HepG2 (cell line): ENCODE measurements around the gene P2RX6. TPM values are rescaled to one million over a fixed set of nuclear protein-coding genes. Genes with fewer than 3 reads are reported as not detected.

Experiments used
- AGO1 ChIP-seq: fragments of 200-400 bp; formaldehyde crosslinking; IDR thresholded peaks from 2 replicates; pipeline ENCODE4 v1.6.1; 2017; ENCODE audit warnings: mild to moderate bottlenecking, low read depth, low read length, moderate library complexity; ENCODE audit not compliant: poor library complexity, severe bottlenecking
- BCL6 ChIP-seq: IDR thresholded peaks from 2 replicates; pipeline ENCODE4 v1.6.1; 2016; ENCODE audit warnings: missing genetic modification reagents, missing compliant biosample characterization
- CEBPZ ChIP-seq: IDR thresholded peaks from 2 replicates; pipeline ENCODE4 v1.6.1; 2012; ENCODE audit warnings: low read length, improper control_type of control experiment
- ELF3 ChIP-seq: IDR thresholded peaks from 2 replicates; pipeline ENCODE4 v1.6.1; 2016; ENCODE audit warnings: missing genetic modification reagents, missing compliant biosample characterization
- HOMEZ ChIP-seq: IDR thresholded peaks from 2 replicates; pipeline ENCODE4 v1.6.1; 2016; ENCODE audit warnings: low read depth
- MEIS1 ChIP-seq: sonication (generic); formaldehyde crosslinking; IDR thresholded peaks from 2 replicates; pipeline ENCODE4 v1.9.0; 2021; ENCODE audit warnings: mild to moderate bottlenecking, missing genetic modification reagents, moderate library complexity, borderline replicate concordance
- PHF20 ChIP-seq: sonication (generic); formaldehyde crosslinking; IDR thresholded peaks from 2 replicates; pipeline ENCODE4 v1.5.0; 2020; ENCODE audit warnings: mild to moderate bottlenecking, missing genetic modification reagents
- POLR2AphosphoS5 ChIP-seq: IDR thresholded peaks from 2 replicates; pipeline ENCODE4 v1.6.1; 2012; ENCODE audit warnings: low read depth, low read length
- RBM22 ChIP-seq: fragments of 200-400 bp; formaldehyde crosslinking; optimal IDR thresholded peaks from 2 replicates; pipeline ENCODE3; 2017; ENCODE audit warnings: mild to moderate bottlenecking, low read length, moderate library complexity
- SAP130 ChIP-seq: IDR thresholded peaks from 2 replicates; pipeline ENCODE4 v1.6.1; 2016; ENCODE audit warnings: low read depth
- SKI ChIP-seq: fragments of 450-650 bp; IDR thresholded peaks from one replicate; pipeline ENCODE4 v1.6.1; 2018; ENCODE audit warnings: mild to moderate bottlenecking; ENCODE audit not compliant: partially characterized antibody
- ZC3H13 ChIP-seq: sonication (generic); formaldehyde crosslinking; IDR thresholded peaks from 2 replicates; pipeline ENCODE4 v1.8.1; 2023; ENCODE audit warnings: mild to moderate bottlenecking, missing genetic modification reagents, moderate library complexity
- ZEB1 ChIP-seq: IDR thresholded peaks from 2 replicates; pipeline ENCODE4 v1.6.1; 2012; ENCODE audit warnings: mild to moderate bottlenecking, low read depth, inconsistent platforms; ENCODE audit not compliant: insufficient replicate concordance
- ZNF367 ChIP-seq: sonication (generic); formaldehyde crosslinking; IDR thresholded peaks from 2 replicates; pipeline ENCODE4 v1.4.0; 2020; ENCODE audit warnings: missing genetic modification reagents, borderline replicate concordance
- polyA plus RNA-seq, 8 experiments: library from polyadenylated mRNA; depleted of rRNA in 3 of 8; stranded (reverse) in 7 of 8; unstranded in 1 of 8; fragments of >200 nt; fragmentation: Illumina TruSeq in 4 of 8; extraction: Trizol in 4 of 8; gene quantifications; 2 replicates each; pipeline versions ENCODE4 v1.2.1 to v1.2.3, GENCODE V29; 2011 to 2016; ENCODE audit warnings: low read depth in 4 of 8, missing spikeins in 1 of 8, mixed read lengths in 1 of 8; ENCODE audit not compliant: insufficient read depth in 1 of 8
- total RNA-seq, 5 experiments: library from RNA; depleted of rRNA; stranded (reverse); fragments of >200 nt; fragmentation: Illumina TruSeq; extraction: Trizol; gene quantifications; 2 replicates each; pipeline ENCODE4 v1.2.3, GENCODE V29; 2016; ENCODE audit warnings: low read depth in 1 of 5

The P2RX6 gene
- total and polyA plus RNA-seq, 2 of the 13 experiments (the other 11 are each of a cell fraction or from before 2014, with no cell fraction given), result 0.04 to 0.12 TPM

GRCh38 chr22:20998411-20999336, 16.3 kb upstream of the P2RX6 start (continued):
- peak; percentile 53 for TF ChIP-seq POLR2AphosphoS5
- TF ChIP-seq MEIS1 (CRISPR knock-in tag), result no peak
- no peak for TF ChIP-seq ELF3 (CRISPR knock-in tag)
- no peak for TF ChIP-seq HOMEZ (CRISPR knock-in tag)
- TF ChIP-seq AGO1, result peak; percentile 51
- no peak for TF ChIP-seq ZNF367
- TF ChIP-seq BCL6 (CRISPR knock-in tag), result no peak
- TF ChIP-seq CEBPZ, result no peak
- no peak for TF ChIP-seq SAP130 (CRISPR knock-in tag)
- no peak for TF ChIP-seq ZEB1
- TF ChIP-seq ZC3H13 (CRISPR knock-in tag), result peak; percentile 36; the same call in 1 of the 2 replicates
- no peak for TF ChIP-seq SKI
- TF ChIP-seq PHF20 (CRISPR knock-in tag), result no peak
- peak; percentile 88 for TF ChIP-seq RBM22
